ENCODE data around the gene ZCCHC9.

- no peak for TF ChIP-seq EZH2 (IDR thresholded peaks at IDR 0.05; ENCODE audit: insufficient read depth, poor library complexity, severe bottlenecking)
- TF ChIP-seq EZH2phosphoT487 (IDR thresholded peaks at IDR 0.05; ENCODE audit: insufficient read depth, low read depth) = no peak
Observed at GRCh38 chr5:81337803-81338202, 36.4 kb downstream of the ZCCHC9 start.

Measured in GM23248 (cell line).